GM19397 (cell line): Measurements from ENCODE around the gene PTPRG.

Experiments
- ATAC-seq: cut with Tn5 transposase; IDR thresholded peaks from one replicate; pipeline ENCODE4 v1.9.1; 2021; ENCODE audit warnings: mild to moderate bottlenecking, moderate library complexity; ENCODE audit not compliant: unreplicated experiment

The PTPRG gene

GRCh38 chr3:61853912-61854311, 292.5 kb downstream of the PTPRG start:
- no peak for ATAC-seq

GRCh38 chr3:61855211-61855610, 293.8 kb downstream of the PTPRG start:
- ATAC-seq: no peak

DNA sequence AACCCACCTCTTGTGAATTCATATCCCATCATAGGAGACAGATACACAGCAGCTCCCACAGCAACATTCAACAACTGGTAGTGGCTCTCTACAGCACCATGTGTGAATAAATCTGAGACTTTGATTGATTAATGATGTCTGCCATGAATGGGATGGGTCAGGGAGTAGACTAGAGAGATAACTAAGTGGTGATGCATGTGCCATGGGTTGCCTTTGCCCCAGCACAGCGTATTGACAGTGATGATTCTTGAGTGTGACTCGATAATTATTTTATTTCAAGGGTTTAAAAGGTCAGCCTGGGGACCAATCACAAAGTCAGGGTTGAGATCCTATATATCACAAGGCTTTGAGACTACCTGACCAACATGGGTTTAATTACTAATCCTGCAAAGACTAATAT, 295.9 kb downstream of the PTPRG start:
- ATAC-seq: no peak

- no peak for ATAC-seq
Measured at GRCh38 chr3:61858054-61858453, 296.7 kb downstream of the PTPRG start.

GRCh38 chr3:61861410-61861809, 300.0 kb downstream of the PTPRG start:
- no peak for ATAC-seq

DNA sequence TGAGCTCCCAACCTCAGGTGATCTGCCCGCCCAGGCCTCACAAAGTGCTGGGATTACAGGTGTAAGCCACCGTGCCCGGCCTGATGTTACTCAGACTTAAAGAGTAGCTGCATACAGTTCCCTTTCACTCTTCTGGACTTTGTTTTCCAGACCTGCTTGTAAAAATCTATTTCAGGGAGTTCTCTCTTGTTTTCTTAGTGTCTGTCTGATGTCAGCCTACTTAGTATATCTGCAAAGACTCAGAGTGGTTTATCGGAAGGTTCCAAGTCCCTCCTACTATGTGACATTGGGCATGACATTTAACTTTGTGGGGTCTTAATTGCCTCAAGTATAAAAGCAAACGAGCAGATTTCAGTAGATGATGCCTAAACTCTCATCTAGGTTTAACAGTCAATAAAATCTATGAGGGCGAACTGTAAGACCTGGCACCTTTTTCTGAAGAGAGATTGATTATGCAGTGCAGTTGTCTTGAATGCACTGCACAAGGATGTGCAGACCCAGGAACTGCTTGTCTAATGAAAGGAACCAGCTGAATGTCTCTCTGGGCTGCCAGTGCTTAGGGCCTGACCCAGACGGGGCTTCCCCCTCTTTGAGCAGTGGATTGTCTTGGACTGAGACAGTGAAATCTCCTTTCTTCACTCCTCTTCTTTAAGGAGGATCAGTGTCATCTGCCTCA, 301.4 kb downstream of the PTPRG start:
- ATAC-seq: no peak

DNA sequence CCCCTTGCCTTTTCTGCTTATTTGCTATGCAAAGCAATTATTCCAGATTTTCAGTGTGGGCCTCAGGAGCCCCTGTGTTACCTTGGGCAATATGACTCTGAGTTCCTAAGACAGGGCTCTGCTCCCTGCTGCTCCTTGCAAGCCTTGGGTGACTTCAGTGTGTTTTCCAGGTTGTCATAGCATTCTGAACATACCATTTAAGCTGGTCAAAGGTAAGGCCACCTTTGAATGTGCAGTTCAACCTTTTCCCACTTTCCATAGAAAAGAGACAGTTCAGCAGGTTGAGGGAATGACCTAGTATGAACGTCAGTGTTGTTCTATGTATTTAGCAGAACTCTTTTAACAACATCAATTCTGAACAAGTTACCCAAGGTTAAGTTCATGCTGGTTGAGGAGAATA, 302.2 kb downstream of the PTPRG start:
- no peak for ATAC-seq

- no peak for ATAC-seq
Measured at GRCh38 chr3:61864886-61865285, 303.5 kb downstream of the PTPRG start.

DNA sequence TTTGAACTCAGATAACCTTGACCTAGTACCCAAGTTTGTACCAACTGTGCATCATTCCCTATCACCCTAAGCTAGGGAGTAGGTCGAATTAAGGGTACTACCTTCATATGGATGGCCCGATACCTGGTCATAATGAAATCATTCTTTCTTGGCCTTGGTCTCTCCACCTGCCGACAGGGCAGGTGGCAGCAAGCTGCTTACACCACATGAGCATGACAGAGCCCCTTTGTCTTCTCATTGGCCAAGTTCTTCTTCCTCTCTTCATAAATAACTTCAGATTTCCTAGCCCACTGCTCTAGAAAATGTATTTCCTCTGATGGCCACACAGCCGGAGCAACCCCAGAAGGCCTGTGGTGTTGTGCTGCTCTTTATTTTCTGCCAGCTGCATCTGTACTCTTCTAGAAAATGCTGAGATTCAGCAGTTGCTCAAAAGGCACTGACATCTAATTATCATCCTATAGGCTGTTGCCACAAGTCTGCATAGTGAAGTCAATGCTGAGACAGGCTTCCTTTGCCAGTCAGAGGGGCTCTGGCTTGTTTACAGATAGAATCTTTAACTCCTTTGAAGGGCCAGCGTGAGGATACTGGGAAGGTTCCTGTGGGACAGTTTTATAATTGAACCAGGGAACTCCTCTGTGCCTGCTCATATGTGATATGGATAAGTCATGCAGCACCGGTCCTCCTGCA, 304.2 kb downstream of the PTPRG start:
- no peak for ATAC-seq

GRCh38 chr3:61866153-61866542, 304.8 kb downstream of the PTPRG start:
- ATAC-seq: no peak

DNA sequence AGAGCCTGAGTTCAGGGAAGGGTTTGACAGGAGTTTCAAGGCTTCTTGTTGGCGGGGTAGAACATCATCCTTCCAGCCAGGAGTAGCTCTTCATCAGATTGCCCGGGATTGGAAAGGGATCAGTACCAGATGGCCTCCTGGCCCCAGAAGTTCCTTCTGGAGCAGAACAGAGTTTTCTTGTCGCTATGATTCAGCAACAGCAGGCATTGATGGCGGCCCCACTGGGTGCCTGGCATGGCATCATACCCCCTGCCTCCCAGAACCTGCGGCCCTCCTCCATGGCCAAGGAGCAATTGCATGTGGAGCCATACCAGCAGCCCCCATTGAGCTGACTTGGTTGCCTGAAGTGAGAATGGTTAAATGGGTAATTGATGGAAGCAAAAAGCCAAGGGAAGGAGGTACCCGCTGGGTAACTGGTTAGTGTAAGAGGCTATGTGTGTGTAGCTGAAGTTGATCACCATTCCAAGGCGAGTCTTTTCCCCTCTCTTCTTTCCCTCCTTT, 305.6 kb downstream of the PTPRG start:
- no peak for ATAC-seq

- no peak for ATAC-seq
Measured at GRCh38 chr3:61868499-61868898, 307.1 kb downstream of the PTPRG start.

GRCh38 chr3:61869371-61869770, 308.0 kb downstream of the PTPRG start:
- ATAC-seq: no peak

DNA sequence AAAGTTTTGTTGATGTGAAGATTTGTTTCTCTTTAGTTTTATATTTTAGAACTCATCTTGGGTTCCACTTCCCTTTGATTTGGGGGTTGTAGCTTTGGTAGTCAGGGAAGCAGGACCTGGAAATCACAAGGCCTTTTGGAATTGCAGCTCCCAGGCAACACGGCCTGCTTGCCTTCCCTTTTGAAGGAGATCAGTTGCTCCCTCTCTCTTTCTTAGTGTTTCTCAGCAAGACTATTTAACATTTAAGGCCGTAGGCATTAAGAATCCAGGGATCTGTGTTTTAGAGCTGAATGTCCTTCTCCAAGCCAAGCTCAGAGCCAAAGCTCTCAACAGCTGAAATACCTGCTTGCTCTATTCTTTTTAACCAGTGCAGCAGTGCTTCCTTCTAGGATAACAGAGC, 310.3 kb downstream of the PTPRG start:
- ATAC-seq: no peak

DNA sequence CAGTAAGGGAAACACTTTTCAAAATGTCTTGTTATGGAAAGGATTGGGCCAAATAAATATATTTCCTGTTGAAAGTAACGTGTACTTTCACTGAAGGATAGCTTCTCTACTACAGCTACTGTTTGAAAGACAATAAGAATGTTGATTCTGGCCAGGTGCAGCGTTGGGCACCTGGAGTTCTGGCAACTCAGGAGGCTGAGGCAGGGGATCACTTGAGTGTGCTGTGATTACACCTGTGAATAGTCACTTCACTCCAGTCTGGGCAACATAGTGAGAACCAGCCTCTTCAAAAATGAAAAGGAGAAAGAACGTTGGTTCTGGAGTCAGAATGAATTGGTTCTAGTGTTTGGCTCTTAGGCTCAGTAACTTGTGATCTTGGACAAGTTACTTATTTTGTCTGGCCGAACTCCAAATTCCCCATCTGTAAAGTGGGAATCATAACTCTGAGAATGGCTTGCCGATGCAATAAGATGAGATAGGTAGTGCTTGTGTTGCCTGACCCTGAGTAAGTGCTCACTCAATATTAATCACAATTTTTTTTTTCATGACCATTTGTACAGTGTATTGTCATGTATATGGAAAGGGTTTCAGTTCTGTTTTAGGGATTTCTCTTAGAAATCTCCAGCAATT, 310.8 kb downstream of the PTPRG start:
- no peak for ATAC-seq

GRCh38 chr3:61875046-61875844, 313.9 kb downstream of the PTPRG start:
- ATAC-seq: no peak

DNA sequence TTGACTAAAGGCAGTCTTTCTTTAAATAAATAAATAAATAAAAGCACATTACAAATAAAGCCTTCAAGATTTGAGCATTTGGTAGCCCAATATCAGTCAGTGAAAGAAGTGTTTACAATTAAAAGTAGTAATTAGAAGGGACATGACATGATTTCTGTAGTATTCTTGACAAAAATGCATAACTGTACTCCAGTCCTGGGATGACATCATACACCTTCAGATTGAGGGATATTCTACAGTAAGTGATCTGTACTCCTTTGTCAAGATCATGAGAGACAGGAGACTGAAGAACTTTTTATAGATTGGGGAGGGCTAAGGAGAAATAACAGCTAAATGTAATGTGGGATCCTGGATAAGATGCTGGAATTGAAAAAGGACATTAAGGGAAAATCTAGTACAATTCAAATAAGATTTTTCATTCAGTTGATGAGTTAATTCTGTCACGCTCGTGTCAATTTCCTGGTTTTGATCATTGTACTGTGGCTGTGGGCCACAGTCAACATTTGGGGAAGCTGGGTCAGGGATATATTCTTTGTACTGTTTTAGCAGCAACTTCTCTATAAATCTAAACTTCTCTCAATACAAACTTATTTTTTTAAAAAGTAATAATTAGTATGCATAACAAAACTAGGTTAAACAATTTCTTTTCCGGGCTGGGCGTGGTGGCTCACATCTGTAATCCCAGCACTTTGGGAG, 314.8 kb downstream of the PTPRG start:
- no peak for ATAC-seq

DNA sequence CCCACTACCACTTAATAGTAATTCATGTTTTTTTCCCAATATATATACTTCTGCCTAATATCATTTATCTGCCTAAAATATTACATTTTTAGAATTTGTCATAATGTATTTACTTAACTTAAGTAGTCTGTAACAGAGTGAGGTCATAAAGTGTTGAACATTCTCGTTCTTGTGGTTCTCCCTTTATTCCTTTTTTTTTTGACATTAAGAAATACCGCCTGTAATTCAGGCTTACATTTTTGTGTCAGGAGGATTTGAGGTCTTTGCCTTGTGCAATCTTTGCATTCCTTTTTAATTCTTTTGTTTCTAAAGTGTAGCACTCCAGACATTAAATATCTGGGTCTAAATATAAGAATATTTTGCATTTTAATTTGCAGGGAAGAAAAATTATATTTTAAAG, 315.4 kb downstream of the PTPRG start:
- no peak for ATAC-seq

DNA sequence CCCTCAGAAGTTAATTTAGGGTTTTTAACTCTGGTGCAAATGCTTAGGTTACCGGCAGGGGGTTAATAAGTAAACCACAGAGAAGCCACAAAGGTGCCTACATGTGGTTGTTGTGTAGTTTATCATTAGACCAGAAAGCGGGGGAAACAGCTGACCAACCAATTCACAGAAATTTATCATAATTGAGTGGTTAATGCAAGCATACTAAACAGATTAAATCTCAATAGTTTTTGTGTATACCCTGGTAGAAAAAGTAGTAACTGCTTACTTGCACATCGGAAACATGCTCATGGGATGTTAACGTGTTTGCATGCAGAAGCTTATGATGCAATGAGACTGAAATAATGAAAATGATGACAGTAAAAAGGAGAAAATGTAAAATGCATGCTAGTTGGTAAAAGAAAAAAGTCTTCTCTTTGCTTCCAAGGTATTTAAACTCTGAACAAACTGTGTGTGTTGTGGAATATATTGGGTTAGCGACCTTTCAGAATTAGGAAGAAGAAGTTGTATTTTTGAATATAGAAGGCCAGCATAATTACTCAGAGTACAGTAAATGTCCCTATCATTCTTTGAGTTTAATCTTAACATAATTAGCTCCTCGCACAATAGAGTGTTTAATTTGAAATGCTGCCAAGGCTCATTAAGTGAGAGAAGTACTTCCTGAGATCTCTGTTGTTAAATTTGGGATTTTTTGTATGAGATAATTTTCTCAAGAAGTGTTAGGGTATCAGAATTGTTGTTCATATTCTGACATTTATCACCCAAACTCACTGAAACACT, 316.2 kb downstream of the PTPRG start:
- ATAC-seq: peak; percentile 97

GRCh38 chr3:61882253-61882652, 320.9 kb downstream of the PTPRG start:
- ATAC-seq: no peak
